GM18511 (cell line): ENCODE results near the gene DERA.
"Not testable (repeated sequence)": the region's sequence is repeated elsewhere in the genome, so short reads cannot be mapped to it uniquely, and the experiment has no call there.

Experiments used
- ATAC-seq: cut with Tn5 transposase; IDR thresholded peaks from one replicate; pipeline ENCODE4 v1.9.1; 2021; ENCODE audit warnings: mild to moderate bottlenecking, moderate library complexity; ENCODE audit not compliant: unreplicated experiment

Gene DERA

DNA sequence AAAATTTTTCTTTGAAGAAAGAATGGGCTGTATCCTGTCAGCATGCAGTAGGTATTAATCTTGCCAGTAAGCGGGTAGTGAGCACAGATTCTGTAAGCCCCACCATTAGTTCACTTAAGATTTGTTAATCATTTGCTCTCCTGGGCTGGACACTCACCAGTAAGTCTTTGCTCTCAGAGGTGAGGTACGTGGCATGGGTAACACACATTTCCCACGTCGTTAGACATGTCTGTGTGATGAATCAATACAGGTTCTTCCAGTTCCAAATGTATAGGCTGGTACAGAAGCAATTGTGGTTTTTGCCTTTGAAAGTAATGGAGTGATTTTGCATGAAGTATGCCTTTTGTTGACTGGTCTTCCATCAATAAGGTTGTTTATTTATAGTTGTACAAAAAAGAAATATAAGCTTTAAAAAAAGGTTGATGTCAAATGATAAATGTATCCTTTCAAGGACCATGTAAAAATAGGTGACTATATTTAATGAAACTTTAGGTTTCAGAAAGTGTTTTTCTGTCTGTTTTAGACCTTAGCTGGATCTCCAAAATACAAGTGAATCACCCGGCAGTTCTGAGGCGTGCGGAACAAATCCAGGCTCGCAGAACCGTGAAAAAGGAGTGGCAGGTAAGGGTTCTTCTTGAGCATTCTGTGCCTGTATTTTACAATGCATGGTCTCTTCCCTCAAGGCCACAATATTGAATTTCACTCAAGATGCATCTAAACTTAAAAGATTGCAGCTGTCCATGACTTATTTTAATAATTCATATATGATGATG is 45.5 kb downstream of the DERA start:
- no peak for ATAC-seq

GRCh38 chr12:15962760-15963159 is 51.6 kb downstream of the DERA start:
- ATAC-seq, result no peak

GRCh38 chr12:15963271-15963670 is 52.1 kb downstream of the DERA start:
- no peak for ATAC-seq

GRCh38 chr12:15966426-15966825 is 55.3 kb downstream of the DERA start:
- no peak for ATAC-seq

DNA sequence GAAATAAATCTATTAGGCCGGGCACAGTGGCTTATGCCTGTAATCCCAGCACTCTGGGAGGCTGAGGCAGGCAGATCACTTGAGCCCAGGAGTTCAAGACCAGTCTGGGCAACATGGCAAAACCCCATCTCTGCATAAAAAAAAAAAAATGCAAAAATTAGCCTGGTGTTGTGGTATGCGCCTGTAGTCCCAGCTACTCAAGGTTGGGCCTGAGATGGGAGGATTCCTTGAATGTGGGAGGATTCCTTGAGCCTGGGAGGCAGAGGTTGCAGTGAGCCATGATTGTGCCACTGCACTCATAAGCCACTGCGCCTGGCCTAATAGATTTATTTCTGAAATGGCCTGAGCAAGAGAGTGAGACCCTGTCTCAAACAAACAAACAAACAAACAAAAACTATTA is 55.9 kb downstream of the DERA start:
- not testable (repeated sequence) for ATAC-seq

DNA sequence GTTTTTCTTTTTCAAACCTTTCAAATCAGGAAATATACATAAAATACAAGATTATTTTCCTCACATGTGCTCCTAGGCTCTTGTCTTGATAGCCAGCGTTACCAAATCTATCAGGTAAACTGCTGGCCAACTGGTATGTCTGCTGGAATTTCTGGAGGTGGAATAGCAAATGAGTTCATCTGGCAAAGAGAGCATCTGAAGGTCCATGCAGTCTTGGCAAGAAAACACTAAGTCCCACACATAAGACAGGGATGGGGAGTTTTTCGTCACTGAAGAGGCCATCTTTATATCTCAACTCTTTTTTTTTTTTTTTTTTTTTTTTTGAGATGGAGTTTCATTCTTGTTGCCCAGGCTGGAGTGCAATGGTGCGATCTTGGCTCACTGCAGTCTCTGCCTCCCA is 60.1 kb downstream of the DERA start:
- no peak for ATAC-seq

GRCh38 chr12:15972894-15973293 is 61.8 kb downstream of the DERA start:
- ATAC-seq, result no peak

GRCh38 chr12:15977999-15978951 is 67.1 kb downstream of the DERA start:
- no peak for ATAC-seq

DNA sequence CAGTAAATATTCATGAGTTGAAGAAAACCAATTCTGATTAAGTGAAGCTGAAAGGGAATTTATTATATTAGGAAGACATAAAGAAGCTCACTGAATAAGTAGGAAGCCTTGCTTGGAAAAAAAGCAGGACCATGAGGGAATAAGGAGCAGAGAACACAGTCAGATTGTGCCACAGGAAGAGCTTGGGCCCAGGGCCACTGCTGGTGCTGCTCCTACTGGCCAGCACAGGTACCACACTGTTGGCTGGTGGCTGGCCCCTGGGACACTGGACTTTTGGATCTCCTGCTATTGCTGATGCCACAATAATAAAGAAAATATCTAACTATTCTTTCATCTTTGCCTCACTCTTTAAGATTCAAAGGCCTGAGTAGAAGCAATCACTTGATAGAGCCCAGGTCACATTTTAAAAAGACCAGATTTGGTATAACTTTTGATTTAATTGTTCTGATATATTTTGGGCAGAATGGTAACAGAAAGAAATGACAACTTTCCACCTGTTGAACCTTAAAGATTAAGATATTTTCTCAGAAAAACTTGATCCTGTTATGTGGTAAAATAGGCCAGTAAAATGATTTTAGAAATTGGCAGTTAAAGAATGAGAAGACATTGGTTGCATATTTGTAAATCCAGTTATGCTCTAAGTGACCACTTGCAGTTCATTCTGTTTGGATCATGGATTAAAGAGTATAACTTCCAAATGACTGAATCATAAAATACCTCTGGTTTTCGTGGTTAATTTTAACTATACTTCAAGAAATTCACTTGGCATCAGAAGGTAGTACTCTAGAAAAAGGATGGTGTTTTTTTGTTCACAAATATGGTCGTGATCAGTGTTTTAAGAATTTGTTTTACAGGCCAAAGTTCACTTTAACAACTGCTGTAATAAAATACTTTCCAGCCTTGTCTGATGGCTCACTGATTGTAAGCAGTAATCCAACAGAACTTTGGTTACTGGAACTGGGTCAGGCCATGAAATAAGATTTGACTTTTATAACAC is 68.3 kb downstream of the DERA start:
- ATAC-seq, result no peak

- no peak for ATAC-seq
Observed at GRCh38 chr12:15982071-15982470, 70.9 kb downstream of the DERA start.

GRCh38 chr12:15982471-15982870 is 71.3 kb downstream of the DERA start:
- no peak for ATAC-seq

- no peak for ATAC-seq
Observed at GRCh38 chr12:15982921-15983320, 71.8 kb downstream of the DERA start.

DNA sequence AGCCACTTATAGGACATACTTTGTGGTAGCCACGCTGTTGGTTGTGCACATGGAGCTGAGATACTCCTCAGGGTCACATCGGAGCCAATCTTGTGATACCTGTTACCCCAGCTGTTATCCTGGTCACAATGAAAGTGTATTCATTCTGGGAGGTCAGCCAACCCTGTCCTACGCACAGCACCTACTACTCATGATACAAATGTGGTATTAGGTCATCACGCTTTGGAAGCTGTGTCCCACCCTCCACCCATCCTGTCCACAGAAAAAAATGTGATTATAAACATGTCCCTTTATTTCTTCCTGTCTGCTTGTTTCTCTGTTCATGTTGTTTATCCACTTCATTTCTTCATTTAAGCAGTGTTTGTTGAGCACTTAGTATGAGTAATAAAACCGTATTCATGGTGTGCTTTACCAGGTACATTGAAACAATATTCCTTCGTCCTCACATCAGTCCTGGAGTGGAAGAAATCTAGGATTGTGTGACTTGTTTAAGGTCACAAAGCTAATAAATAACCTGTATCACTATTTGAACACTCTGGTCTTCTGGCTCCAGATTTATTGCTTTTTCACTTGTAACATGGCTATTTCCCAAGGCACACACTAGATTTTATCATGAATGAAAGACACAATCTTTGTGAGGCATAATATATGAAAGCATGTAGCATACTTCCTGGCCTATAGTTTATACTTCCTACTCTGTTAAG is 73.1 kb downstream of the DERA start:
- no peak for ATAC-seq

GRCh38 chr12:15984963-15985362 is 73.8 kb downstream of the DERA start:
- ATAC-seq, result no peak

- ATAC-seq, result no peak
Observed at GRCh38 chr12:15987696-15988095, 76.6 kb downstream of the DERA start.

DNA sequence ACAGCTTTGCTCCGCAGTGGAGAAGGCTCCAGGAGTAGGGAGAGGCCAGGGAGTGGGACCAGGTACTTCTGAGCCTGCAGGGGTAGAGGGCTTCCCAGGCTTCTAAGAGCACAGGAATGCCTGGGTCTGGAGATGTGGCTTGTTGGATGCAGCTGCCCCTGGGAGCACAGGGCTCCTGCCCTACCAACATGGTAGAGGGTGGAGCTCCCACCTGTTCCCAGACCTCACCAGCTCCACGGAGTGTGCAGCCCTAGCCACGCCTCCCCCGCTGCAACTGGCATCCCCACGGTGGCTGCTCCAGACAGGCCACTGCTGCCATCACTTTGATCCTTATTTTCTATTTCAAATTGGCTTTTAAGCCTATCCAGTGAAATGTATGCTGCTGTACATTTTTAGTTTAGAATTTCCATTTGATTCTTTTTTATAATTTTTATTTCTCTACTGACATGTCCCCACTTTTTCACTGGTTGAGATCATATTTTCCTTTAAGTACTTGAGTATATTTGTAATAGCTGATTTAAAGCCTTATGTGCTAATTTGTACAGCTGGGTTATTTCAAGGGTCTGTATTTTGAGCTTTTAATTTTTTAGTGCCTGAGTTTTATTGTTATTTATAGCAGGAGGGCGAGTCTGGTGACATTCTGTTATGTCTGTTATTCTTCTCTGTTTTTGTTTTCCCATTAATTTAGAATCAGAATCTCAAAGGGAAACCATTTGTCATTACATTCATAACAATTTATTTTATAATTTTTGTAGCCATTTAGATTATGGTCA is 78.0 kb downstream of the DERA start:
- no peak for ATAC-seq

GRCh38 chr12:15995801-15996200 is 84.7 kb downstream of the DERA start:
- no peak for ATAC-seq

DNA sequence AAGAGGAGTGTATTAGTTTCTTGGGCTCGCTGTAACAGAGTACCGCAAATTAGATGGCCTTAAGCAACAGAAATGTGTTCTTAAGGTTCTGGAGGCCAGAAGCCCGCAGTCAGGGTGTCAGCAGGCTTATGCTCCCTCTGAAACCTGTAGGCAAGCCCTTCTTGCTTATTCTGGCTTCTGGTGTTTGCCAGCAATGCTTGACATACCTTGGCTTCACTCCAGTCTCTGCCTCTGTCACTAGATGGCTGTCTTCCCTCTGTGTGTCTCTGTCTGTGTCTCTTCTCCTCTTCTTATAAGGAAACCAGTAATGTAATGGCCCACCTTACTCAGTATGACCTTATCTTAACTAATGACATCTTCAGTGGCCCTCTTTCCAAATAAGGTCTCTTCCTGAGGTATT is 85.1 kb downstream of the DERA start:
- ATAC-seq, result no peak

DNA sequence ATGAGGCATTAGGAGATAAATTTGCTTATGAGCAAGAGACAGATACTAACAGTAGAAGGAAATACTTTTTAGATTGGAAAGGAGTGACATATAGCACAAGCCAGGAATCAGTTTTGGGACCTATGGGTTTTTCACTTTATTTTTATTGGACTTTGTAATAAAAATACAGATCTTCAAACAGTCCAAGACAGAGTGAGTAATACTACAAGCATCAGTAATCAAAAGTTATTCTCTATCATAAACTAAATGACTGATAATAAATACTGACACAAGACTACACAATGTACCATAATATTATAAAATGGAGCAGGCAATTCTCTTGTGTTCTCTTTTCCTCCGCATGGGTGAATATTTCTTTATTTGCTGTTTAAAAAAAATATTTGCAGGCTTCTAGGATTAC is 85.8 kb downstream of the DERA start:
- ATAC-seq, result no peak
